HEK293 (cell line): Measurements from ENCODE around the gene DDX24.

Source experiments
- CTCF ChIA-PET: fragments of 350-600 bp; formaldehyde crosslinking; extraction: SDS; loops from one replicate; lab custom pipeline; 2021; ENCODE audit warnings: antibody characterized with exemption; lab: Yijun Ruan, JAX
- POLR2A ChIA-PET: fragments of 300-600 bp; formaldehyde crosslinking; extraction: SDS; loops from one replicate; lab custom pipeline; 2020; ENCODE audit warnings: antibody characterized with exemption, inconsistent platforms; lab: Yijun Ruan, JAX
- H3K27ac ChIP-seq: fragments of 200-500 bp; sonication (Bioruptor generic); 2 replicates; pipeline ENCODE4 v1.5.1; 2014; ENCODE audit warnings: low read depth, low read length, control low read depth, inconsistent platforms; ENCODE audit errors: extremely low read depth
- H3K36me3 ChIP-seq, 2 experiments: fragments of 200-500 bp in 1 of 2; sonication (Bioruptor generic) in 1 of 2; 1 replicate in 1 of 2; 2 replicates in 1 of 2; pipeline ENCODE4 v1.5.1; 2014 to 2017; ENCODE audit warnings: inconsistent platforms in 2 of 2, low read length in 2 of 2; ENCODE audit not compliant: control insufficient read depth in 2 of 2, insufficient read depth in 1 of 2
- H3K4me1 ChIP-seq: fragments of 200-500 bp; sonication (Bioruptor generic); 2 replicates; pipeline ENCODE4 v1.5.1; 2014; ENCODE audit warnings: mild to moderate bottlenecking, low read length, inconsistent platforms; ENCODE audit not compliant: control insufficient read depth, insufficient read depth
- H3K4me3 ChIP-seq: 2 replicates; pipeline ENCODE4 v1.5.1; 2011; ENCODE audit warnings: low read depth, mild to moderate bottlenecking, control low read depth, low read length, moderate library complexity
- H3K9me3 ChIP-seq: fragments of 200-500 bp; sonication (Bioruptor generic); 2 replicates; pipeline ENCODE4 v1.5.1; 2014; ENCODE audit warnings: low read depth, low read length, inconsistent platforms; ENCODE audit not compliant: control insufficient read depth, insufficient read depth
- BCL6B ChIP-seq: fragments of 450-650 bp; formaldehyde crosslinking; IDR thresholded peaks from 2 replicates; pipeline ENCODE4 v1.5.1; 2017; ENCODE audit warnings: missing biosample characterization, missing genetic modification characterization
- GLIS1 ChIP-seq: fragments of 450-650 bp; formaldehyde crosslinking; IDR thresholded peaks from 2 replicates; pipeline ENCODE4 v1.5.1; 2016; ENCODE audit warnings: missing biosample characterization, missing genetic modification characterization
- HIC1 ChIP-seq: fragments of 450-650 bp; formaldehyde crosslinking; IDR thresholded peaks from 2 replicates; pipeline ENCODE4 v1.5.1; 2016; ENCODE audit warnings: missing biosample characterization, missing genetic modification characterization
- KLF8 ChIP-seq: fragments of 450-650 bp; formaldehyde crosslinking; IDR thresholded peaks from 2 replicates; pipeline ENCODE4 v1.5.1; 2016; ENCODE audit warnings: missing biosample characterization, missing genetic modification characterization
- PBX3 ChIP-seq: sonication (generic); formaldehyde crosslinking; IDR thresholded peaks from 2 replicates; pipeline ENCODE4 v1.8.1; 2022; ENCODE audit warnings: mild to moderate bottlenecking, moderate library complexity, missing genetic modification reagents
- ZBTB1 ChIP-seq: fragments of 450-650 bp; formaldehyde crosslinking; IDR thresholded peaks from 2 replicates; pipeline ENCODE4 v1.5.1; 2016; ENCODE audit warnings: missing biosample characterization, missing genetic modification characterization
- ZFHX2 ChIP-seq: fragments of 450-650 bp; formaldehyde crosslinking; conservative IDR thresholded peaks from 2 replicates; pipeline ENCODE4 v1.5.1; 2016; ENCODE audit warnings: missing biosample characterization, missing genetic modification characterization
- ZNF132 ChIP-seq: fragments of 450-650 bp; formaldehyde crosslinking; IDR thresholded peaks from 2 replicates; pipeline ENCODE4 v1.5.1; 2017; ENCODE audit warnings: missing biosample characterization, missing genetic modification characterization, borderline replicate concordance
- ZNF19 ChIP-seq: fragments of 450-650 bp; formaldehyde crosslinking; IDR thresholded peaks from 2 replicates; pipeline ENCODE4; 2016; ENCODE audit warnings: missing biosample characterization, missing genetic modification characterization, low read depth
- ZNF202 ChIP-seq: fragments of 450-650 bp; formaldehyde crosslinking; IDR thresholded peaks from 2 replicates; pipeline ENCODE4 v1.5.1; 2016; ENCODE audit warnings: missing biosample characterization, missing genetic modification characterization, borderline replicate concordance
- ZNF292 ChIP-seq: fragments of 450-650 bp; formaldehyde crosslinking; IDR thresholded peaks from 2 replicates; pipeline ENCODE4 v1.5.1; 2016; ENCODE audit warnings: low read depth, missing biosample characterization, missing genetic modification characterization, borderline replicate concordance
- ZNF394 ChIP-seq: fragments of 450-650 bp; formaldehyde crosslinking; IDR thresholded peaks from 2 replicates; pipeline ENCODE4 v1.5.1; 2016; ENCODE audit warnings: missing biosample characterization, missing genetic modification characterization, mild to moderate bottlenecking, moderate library complexity, borderline replicate concordance
- ZNF530 ChIP-seq: fragments of 450-650 bp; formaldehyde crosslinking; IDR thresholded peaks from 2 replicates; pipeline ENCODE4 v1.5.1; 2016; ENCODE audit warnings: low read depth, missing biosample characterization, missing genetic modification characterization
- ZNF561 ChIP-seq: fragments of 450-650 bp; IDR thresholded peaks from 2 replicates; pipeline ENCODE4 v1.5.1; 2018; ENCODE audit warnings: missing biosample characterization, missing genetic modification characterization, borderline replicate concordance
- ZNF768 ChIP-seq: fragments of 450-650 bp; formaldehyde crosslinking; IDR thresholded peaks from 2 replicates; pipeline ENCODE4 v1.5.1; 2018; ENCODE audit warnings: missing biosample characterization, mild to moderate bottlenecking, missing genetic modification characterization
- ZSCAN30 ChIP-seq: fragments of 450-650 bp; IDR thresholded peaks from 2 replicates; pipeline ENCODE4 v1.5.1; 2018; ENCODE audit warnings: missing biosample characterization, mild to moderate bottlenecking, missing genetic modification characterization, moderate library complexity

The DDX24 gene

GRCh38 chr14:94116701-94117100 is 35.7 kb upstream of the DDX24 start (continued):
- TF ChIP-seq ZNF394 (tag by site-specific recombination), result no peak
- TF ChIP-seq BCL6B (tag by site-specific recombination), result no peak
- no peak for TF ChIP-seq ZNF561 (tag by site-specific recombination)
- no peak for TF ChIP-seq KLF8 (tag by site-specific recombination)
- no peak for TF ChIP-seq ZNF292 (tag by site-specific recombination)
- TF ChIP-seq PBX3 (CRISPR knock-in tag), result no peak
- TF ChIP-seq ZNF132 (tag by site-specific recombination), result no peak
- no peak for TF ChIP-seq ZSCAN30 (tag by site-specific recombination)
- no peak for TF ChIP-seq ZNF768 (tag by site-specific recombination)
- TF ChIP-seq ZNF202, result no peak
- TF ChIP-seq ZBTB1 (tag by site-specific recombination), result no peak
- no peak for TF ChIP-seq ZNF530

- ChIA-PET POLR2A (no interaction called here), CTCF (interaction anchor here (1.4 kb wide), 1 partner anchor 17 kb away, joined by 7 read pairs; no protein-coding TSS in a partner anchor)
- H3K9me3 ChIP-seq, result no peaks in the 10 kb centered on the region
- no peak overlapping the region for H3K4me3 ChIP-seq
- H3K27ac ChIP-seq, result no peak overlapping the region
- no peaks in the 10 kb centered on the region for H3K36me3 ChIP-seq
- peaks cover 3% of the 10 kb centered on the region; the same call in 1 of the 2 replicates for H3K4me1 ChIP-seq
- no peak for TF ChIP-seq HIC1 (tag by site-specific recombination)
- TF ChIP-seq, all 188 proteins: peak for 0
Observed at GRCh38 chr14:94115631-94116030, 34.6 kb upstream of the DDX24 start.

- Histone ChIP-seq H3K4me3 (no peak overlapping the region), H3K27ac (no peak overlapping the region), H3K4me1 (peaks cover 3% of the 10 kb centered on the region; the same call in 1 of the 2 replicates), H3K36me3 (no peaks in the 10 kb centered on the region), H3K9me3 (no peaks in the 10 kb centered on the region)
- CTCF ChIA-PET, result interaction anchor here (0.9 to 1.4 kb wide), 2 partner anchors 14 to 17 kb away, joined by 3 to 7 read pairs; partner anchors contain the start of gene IFI27L2
- TF ChIP-seq GLIS1, result peak; percentile 61
- 0 out of 2 replicates have a peak, but pooled peaks have one; percentile 8 for TF ChIP-seq ZFHX2 (tag by site-specific recombination)
- TF ChIP-seq ZNF19 (tag by site-specific recombination), result no peak
- POLR2A ChIA-PET, result no interaction called here
Observed at GRCh38 chr14:94115058-94115591, 34.1 kb upstream of the DDX24 start.
